ENCODE measurements around the gene RAD51.

The RAD51 gene

DNA sequence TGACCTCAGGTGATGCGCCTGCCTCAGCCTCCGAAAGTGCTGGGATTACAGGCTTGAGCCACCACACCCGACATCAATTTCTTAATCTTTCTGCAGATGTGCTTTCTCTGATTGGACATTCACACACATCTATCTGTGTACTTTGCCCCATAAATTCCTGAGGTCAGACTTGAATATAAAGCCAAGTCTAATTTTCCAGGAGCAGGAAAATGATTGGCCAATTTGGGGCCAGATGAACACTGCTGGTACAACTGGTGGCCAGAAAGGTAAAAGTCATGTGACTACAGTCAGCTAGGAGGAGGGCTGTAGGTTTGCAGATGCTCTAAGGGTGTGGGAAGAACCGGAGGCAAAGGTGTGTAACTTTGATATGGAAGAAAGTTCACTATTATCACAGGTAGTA is 3.2 kb upstream of the RAD51 start:
- H3K4me1 ChIP-seq (ENCODE audit: control insufficient read depth, insufficient read depth, low read length): peaks cover 19% of the 10 kb centered on the region

DNA sequence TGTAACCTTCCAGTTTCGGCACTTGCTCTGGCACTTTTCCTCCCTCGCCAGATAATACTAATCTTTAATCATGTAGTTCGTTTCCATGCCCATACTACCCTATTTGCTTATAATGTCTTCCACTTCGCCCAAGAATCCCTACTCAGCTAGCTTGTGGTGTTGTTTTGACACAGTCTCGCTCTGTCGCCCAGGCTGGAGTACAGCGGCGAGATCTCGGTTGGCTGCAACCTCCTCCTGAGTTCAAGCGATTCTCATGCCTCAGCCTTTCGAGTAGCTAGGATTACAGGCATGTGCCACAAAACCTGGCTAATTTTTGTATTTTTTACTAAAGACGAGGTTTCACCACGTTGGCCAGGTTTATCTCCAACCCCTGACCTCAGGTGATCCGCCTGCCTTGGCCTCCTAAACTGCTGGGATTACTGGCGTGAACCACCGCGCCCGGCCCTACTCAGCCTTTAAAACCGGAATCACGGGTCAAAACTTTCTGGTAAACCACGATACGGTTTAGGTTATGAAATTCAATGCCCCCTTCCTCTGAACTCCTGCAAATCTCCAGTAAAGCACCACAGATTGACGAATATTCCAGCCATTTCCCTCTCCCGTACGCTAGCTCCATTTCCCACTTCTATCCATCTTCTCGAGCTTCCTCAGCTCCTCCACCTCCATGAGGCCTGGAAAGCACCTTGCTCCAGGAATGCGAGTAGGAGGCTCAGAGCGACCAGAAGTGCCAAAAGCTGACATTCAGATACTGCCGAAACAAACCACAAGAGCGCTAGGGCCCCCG is 878 bp upstream of the RAD51 start:
- peak overlapping the region; percentile 99 for H3K9ac ChIP-seq (ENCODE audit: low read length)

More for the DNA sequence above, 3.2 kb upstream of the RAD51 start:
- Histone ChIP-seq H3K9me3 (ENCODE audit: control insufficient read depth, low read length) (no peaks in the 10 kb centered on the region), H3K36me3 (ENCODE audit: control insufficient read depth, insufficient read depth, low read length) (no peaks in the 10 kb centered on the region), H3K9ac (ENCODE audit: low read length) (no peak overlapping the region), H3K27me3 (ENCODE audit: control insufficient read depth, insufficient read depth, low read length) (no peaks in the 10 kb centered on the region), H3K4me3 (ENCODE audit: low read length) (no peak overlapping the region)

DNA sequence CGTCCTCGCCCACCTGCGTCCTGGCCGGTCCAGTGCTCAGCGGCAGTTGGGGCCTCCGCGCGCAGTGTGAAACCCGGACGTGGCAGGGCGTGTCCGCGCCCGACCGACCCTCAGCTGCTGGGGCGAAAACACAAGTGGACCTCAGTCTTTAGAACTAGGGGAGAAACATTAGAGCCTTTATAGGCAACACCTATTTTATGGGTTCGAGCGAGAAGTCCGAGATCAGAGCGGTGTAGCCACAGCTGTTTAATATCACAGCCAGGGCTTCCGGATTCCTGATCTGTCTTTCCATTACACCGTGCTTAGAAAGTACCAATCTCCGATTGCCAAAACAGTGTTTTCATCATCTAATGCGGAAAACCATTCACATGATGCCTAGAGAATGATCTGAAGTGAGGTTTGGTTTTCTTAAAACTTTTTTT is 506 bp downstream of the RAD51 start:
- peak overlapping the region; percentile 99 for H3K9ac ChIP-seq (ENCODE audit: low read length)

More for the DNA sequence above, 878 bp upstream of the RAD51 start:
- peak overlapping the region; percentile 97 for H3K4me3 ChIP-seq (ENCODE audit: low read length)
- peaks cover 19% of the 10 kb centered on the region for H3K4me1 ChIP-seq (ENCODE audit: control insufficient read depth, insufficient read depth, low read length)
- no peaks in the 10 kb centered on the region for H3K9me3 ChIP-seq (ENCODE audit: control insufficient read depth, low read length)
- no peaks in the 10 kb centered on the region for H3K27me3 ChIP-seq (ENCODE audit: control insufficient read depth, insufficient read depth, low read length)
- no peaks in the 10 kb centered on the region for H3K36me3 ChIP-seq (ENCODE audit: control insufficient read depth, insufficient read depth, low read length)

DNA sequence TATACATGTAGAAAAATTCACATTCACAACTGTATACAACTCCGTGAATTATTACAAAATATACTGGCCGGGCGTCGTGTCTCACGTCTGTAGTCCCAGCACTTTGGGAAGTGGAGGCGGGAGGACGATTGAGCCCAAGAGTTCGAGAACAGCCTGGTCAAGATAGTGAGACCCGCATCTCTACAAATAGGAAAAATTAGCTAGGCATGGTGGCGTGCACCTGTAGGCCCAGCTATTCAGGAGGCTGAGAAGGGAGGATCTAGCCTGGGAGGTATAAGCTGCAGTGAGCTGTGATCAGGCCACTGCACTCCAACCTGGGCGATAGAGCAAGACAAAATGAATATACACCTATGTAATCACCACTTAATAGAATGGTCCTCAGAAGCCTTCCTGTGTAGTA is 1.3 kb downstream of the RAD51 start:
- Histone ChIP-seq H3K9me3 (ENCODE audit: control insufficient read depth, low read length) (no peaks in the 10 kb centered on the region), H3K4me3 (ENCODE audit: low read length) (no peak overlapping the region), H3K9ac (ENCODE audit: low read length) (no peak overlapping the region), H3K36me3 (ENCODE audit: control insufficient read depth, insufficient read depth, low read length) (no peaks in the 10 kb centered on the region), H3K27me3 (ENCODE audit: control insufficient read depth, insufficient read depth, low read length) (no peaks in the 10 kb centered on the region), H3K4me1 (ENCODE audit: control insufficient read depth, insufficient read depth, low read length) (peaks cover 19% of the 10 kb centered on the region)

More for the DNA sequence above, 506 bp downstream of the RAD51 start:
- peak overlapping the region; percentile 97 for H3K4me3 ChIP-seq (ENCODE audit: low read length)
- H3K27me3 ChIP-seq (ENCODE audit: control insufficient read depth, insufficient read depth, low read length): no peaks in the 10 kb centered on the region
- no peaks in the 10 kb centered on the region for H3K9me3 ChIP-seq (ENCODE audit: control insufficient read depth, low read length)
- H3K36me3 ChIP-seq (ENCODE audit: control insufficient read depth, insufficient read depth, low read length): no peaks in the 10 kb centered on the region
- H3K4me1 ChIP-seq (ENCODE audit: control insufficient read depth, insufficient read depth, low read length): peaks cover 19% of the 10 kb centered on the region

DNA sequence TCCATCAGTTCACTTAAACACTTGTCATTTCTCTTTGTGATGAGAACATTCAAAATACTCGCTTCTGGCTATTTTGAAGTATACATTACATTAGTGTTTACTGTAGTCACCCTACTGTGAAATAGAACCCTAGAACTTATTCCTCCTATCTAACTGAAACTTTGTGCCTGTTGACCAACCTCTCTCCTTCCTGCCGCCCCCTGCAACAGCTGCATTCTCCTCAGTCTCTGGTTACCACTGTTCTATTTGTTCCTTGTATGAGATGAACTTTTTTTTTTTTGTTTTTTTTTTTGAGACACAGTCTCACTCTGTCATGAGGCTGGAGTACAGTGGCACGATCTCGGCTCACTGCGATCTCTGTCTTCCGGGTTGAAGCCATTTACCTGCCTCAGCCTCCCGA is 2.9 kb downstream of the RAD51 start:
- no peaks in the 10 kb centered on the region for H3K9me3 ChIP-seq (ENCODE audit: control insufficient read depth, low read length)
- no peaks in the 10 kb centered on the region for H3K36me3 ChIP-seq (ENCODE audit: control insufficient read depth, insufficient read depth, low read length)
- H3K27me3 ChIP-seq (ENCODE audit: control insufficient read depth, insufficient read depth, low read length): no peaks in the 10 kb centered on the region
- peaks cover 12% of the 10 kb centered on the region for H3K4me1 ChIP-seq (ENCODE audit: control insufficient read depth, insufficient read depth, low read length)
- no peak overlapping the region for H3K9ac ChIP-seq (ENCODE audit: low read length)
- H3K4me3 ChIP-seq (ENCODE audit: low read length): no peak overlapping the region

DNA sequence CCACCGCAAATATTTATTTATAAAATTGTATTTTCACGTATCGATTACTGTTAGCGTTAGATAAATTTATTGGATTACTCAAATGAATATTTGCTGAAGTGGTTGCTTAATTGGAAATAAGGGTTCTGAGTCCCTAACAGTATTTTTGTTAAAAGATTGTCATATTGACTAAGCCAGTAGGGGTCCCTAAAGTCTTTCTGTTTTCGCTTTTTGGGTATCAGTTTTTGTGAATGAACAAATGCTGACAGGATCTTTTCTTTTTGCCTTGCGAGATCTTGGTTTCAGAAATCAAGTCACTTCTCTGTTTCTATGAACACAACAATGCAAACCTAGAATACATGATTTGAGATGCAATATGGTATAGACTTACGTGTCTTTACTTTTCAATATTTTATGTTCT is 7.1 kb downstream of the RAD51 start:
- H3K9ac ChIP-seq (ENCODE audit: low read length): no peak overlapping the region
- H3K4me1 ChIP-seq (ENCODE audit: control insufficient read depth, insufficient read depth, low read length): no peaks in the 10 kb centered on the region
- H3K36me3 ChIP-seq (ENCODE audit: control insufficient read depth, insufficient read depth, low read length): no peaks in the 10 kb centered on the region
- H3K4me3 ChIP-seq (ENCODE audit: low read length): no peak overlapping the region
- no peaks in the 10 kb centered on the region for H3K9me3 ChIP-seq (ENCODE audit: control insufficient read depth, low read length)
- no peaks in the 10 kb centered on the region for H3K27me3 ChIP-seq (ENCODE audit: control insufficient read depth, insufficient read depth, low read length)

- Histone ChIP-seq H3K36me3 (ENCODE audit: control insufficient read depth, insufficient read depth, low read length) (no peaks in the 10 kb centered on the region), H3K4me3 (ENCODE audit: low read length) (no peak overlapping the region), H3K27me3 (ENCODE audit: control insufficient read depth, insufficient read depth, low read length) (no peaks in the 10 kb centered on the region), H3K9me3 (ENCODE audit: control insufficient read depth, low read length) (no peaks in the 10 kb centered on the region), H3K4me1 (ENCODE audit: control insufficient read depth, insufficient read depth, low read length) (no peaks in the 10 kb centered on the region), H3K9ac (ENCODE audit: low read length) (no peak overlapping the region)
These were observed 11.1 kb downstream of the RAD51 start for GRCh38 chr15:40706121-40706520.

- Histone ChIP-seq H3K36me3 (ENCODE audit: control insufficient read depth, insufficient read depth, low read length) (no peaks in the 10 kb centered on the region), H3K27me3 (ENCODE audit: control insufficient read depth, insufficient read depth, low read length) (no peaks in the 10 kb centered on the region), H3K4me1 (ENCODE audit: control insufficient read depth, insufficient read depth, low read length) (no peaks in the 10 kb centered on the region), H3K9ac (ENCODE audit: low read length) (no peak overlapping the region), H3K4me3 (ENCODE audit: low read length) (no peak overlapping the region), H3K9me3 (ENCODE audit: control insufficient read depth, low read length) (no peaks in the 10 kb centered on the region)
These were observed 19.2 kb downstream of the RAD51 start for GRCh38 chr15:40714144-40714543.

GRCh38 chr15:40716165-40716564 is 21.2 kb downstream of the RAD51 start:
- Histone ChIP-seq H3K9me3 (ENCODE audit: control insufficient read depth, low read length) (no peaks in the 10 kb centered on the region), H3K4me3 (ENCODE audit: low read length) (no peak overlapping the region), H3K4me1 (ENCODE audit: control insufficient read depth, insufficient read depth, low read length) (no peaks in the 10 kb centered on the region), H3K9ac (ENCODE audit: low read length) (no peak overlapping the region), H3K27me3 (ENCODE audit: control insufficient read depth, insufficient read depth, low read length) (no peaks in the 10 kb centered on the region), H3K36me3 (ENCODE audit: control insufficient read depth, insufficient read depth, low read length) (no peaks in the 10 kb centered on the region)

DNA sequence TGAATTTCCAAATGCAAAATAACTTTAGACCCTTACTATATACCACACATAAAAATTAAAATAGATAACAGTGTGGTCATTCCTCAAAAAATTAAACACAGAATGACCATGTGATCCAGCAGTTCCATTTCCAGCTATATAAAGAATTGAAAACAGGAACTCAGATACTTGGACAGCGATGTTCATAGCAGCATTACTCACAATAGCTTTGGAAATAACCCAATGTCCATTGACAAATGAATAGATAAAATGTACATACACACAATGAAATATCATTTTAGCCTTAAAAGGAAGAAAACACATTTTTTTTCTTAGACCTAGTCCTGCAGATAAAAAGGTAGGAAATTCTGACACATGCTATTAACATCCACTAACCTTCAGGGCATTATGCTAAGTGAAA is 26.7 kb downstream of the RAD51 start:
- Histone ChIP-seq H3K4me3 (ENCODE audit: low read length) (no peak overlapping the region), H3K4me1 (ENCODE audit: control insufficient read depth, insufficient read depth, low read length) (no peaks in the 10 kb centered on the region), H3K36me3 (ENCODE audit: control insufficient read depth, insufficient read depth, low read length) (no peaks in the 10 kb centered on the region), H3K27me3 (ENCODE audit: control insufficient read depth, insufficient read depth, low read length) (no peaks in the 10 kb centered on the region), H3K9me3 (ENCODE audit: control insufficient read depth, low read length) (no peaks in the 10 kb centered on the region), H3K9ac (ENCODE audit: low read length) (no peak overlapping the region)

DNA sequence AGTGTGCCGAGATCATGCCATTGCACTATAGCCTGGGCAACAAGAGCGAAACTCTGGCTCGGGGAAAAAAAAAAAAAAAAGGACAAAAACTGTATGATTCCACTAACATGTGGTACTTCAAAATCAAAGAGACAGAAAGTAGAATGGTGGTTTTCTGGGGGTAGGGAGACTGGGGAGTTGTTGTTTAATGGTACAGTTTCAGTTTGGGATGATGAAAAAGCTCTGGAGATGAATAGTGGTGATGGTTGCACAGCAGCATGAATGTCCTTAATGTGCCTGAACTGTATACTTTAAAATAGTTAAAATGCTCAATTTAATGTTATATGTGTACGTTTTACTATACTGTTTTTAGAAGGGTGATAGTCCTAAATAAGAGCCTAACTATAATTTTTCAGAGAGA is 27.4 kb downstream of the RAD51 start:
- H3K4me1 ChIP-seq (ENCODE audit: control insufficient read depth, insufficient read depth, low read length): no peaks in the 10 kb centered on the region
- no peak overlapping the region for H3K4me3 ChIP-seq (ENCODE audit: low read length)
- no peak overlapping the region for H3K9ac ChIP-seq (ENCODE audit: low read length)
- H3K36me3 ChIP-seq (ENCODE audit: control insufficient read depth, insufficient read depth, low read length): no peaks in the 10 kb centered on the region
- H3K27me3 ChIP-seq (ENCODE audit: control insufficient read depth, insufficient read depth, low read length): no peaks in the 10 kb centered on the region
- no peaks in the 10 kb centered on the region for H3K9me3 ChIP-seq (ENCODE audit: control insufficient read depth, low read length)

- no peaks in the 10 kb centered on the region for H3K36me3 ChIP-seq (ENCODE audit: control insufficient read depth, insufficient read depth, low read length)
- H3K4me3 ChIP-seq (ENCODE audit: low read length): no peak overlapping the region
- no peak overlapping the region for H3K9ac ChIP-seq (ENCODE audit: low read length)
- no peaks in the 10 kb centered on the region for H3K4me1 ChIP-seq (ENCODE audit: control insufficient read depth, insufficient read depth, low read length)
- H3K9me3 ChIP-seq (ENCODE audit: control insufficient read depth, low read length): no peaks in the 10 kb centered on the region
- no peaks in the 10 kb centered on the region for H3K27me3 ChIP-seq (ENCODE audit: control insufficient read depth, insufficient read depth, low read length)
These were observed 28.0 kb downstream of the RAD51 start for GRCh38 chr15:40722934-40723333.

GRCh38 chr15:40723919-40724318 is 28.9 kb downstream of the RAD51 start:
- Histone ChIP-seq H3K9ac (ENCODE audit: low read length) (no peak overlapping the region), H3K9me3 (ENCODE audit: control insufficient read depth, low read length) (no peaks in the 10 kb centered on the region), H3K4me3 (ENCODE audit: low read length) (no peak overlapping the region), H3K36me3 (ENCODE audit: control insufficient read depth, insufficient read depth, low read length) (no peaks in the 10 kb centered on the region), H3K4me1 (ENCODE audit: control insufficient read depth, insufficient read depth, low read length) (no peaks in the 10 kb centered on the region), H3K27me3 (ENCODE audit: control insufficient read depth, insufficient read depth, low read length) (no peaks in the 10 kb centered on the region)
